K562 (cell line): Measurements from ENCODE around the gene PHF5A. TPM values are rescaled to one million over a fixed set of nuclear protein-coding genes. Genes with fewer than 3 reads are reported as not detected.

ENCODE experiments used
- BCL6 ChIP-seq: fragments of 250-450 bp; sonication (Bioruptor Pico); IDR thresholded peaks from 2 replicates; pipeline ENCODE4 v1.4.0; 2020
- BHLHE40 ChIP-seq: IDR thresholded peaks from 2 replicates; pipeline ENCODE4 v1.6.1; 2011; ENCODE audit warnings: low read length, improper control_type of control experiment
- ETS2 ChIP-seq: IDR thresholded peaks from 2 replicates; pipeline ENCODE4 v1.6.1; 2016; ENCODE audit warnings: borderline replicate concordance, missing genetic modification characterization, mild to moderate bottlenecking, moderate library complexity, missing compliant biosample characterization; ENCODE audit not compliant: poor library complexity, severe bottlenecking
- EZH2 ChIP-seq: IDR thresholded peaks from 2 replicates; pipeline ENCODE4 v1.6.1; 2012; ENCODE audit warnings: low read depth, mild to moderate bottlenecking, inconsistent platforms, low read length, borderline replicate concordance
- FOSL1 ChIP-seq: fragments of 200-800 bp; sonication (Bioruptor generic); conservative IDR thresholded peaks from 2 replicates; pipeline ENCODE4 v1.6.1; 2016; ENCODE audit warnings: missing genetic modification characterization, missing compliant biosample characterization
- FOXP1 ChIP-seq: sonication (generic); formaldehyde crosslinking; IDR thresholded peaks from 2 replicates; pipeline ENCODE4 v1.8.0; 2022; ENCODE audit warnings: mild to moderate bottlenecking, missing genetic modification reagents
- GMEB1 ChIP-seq: fragments of 250-450 bp; sonication (Bioruptor Pico); IDR thresholded peaks from 2 replicates; pipeline ENCODE4 v1.4.0; 2020; ENCODE audit warnings: mild to moderate bottlenecking
- HMGN3 ChIP-seq: IDR thresholded peaks from 2 replicates; pipeline ENCODE4 v1.6.1; 2011; ENCODE audit warnings: borderline replicate concordance, low read depth, mild to moderate bottlenecking, mixed read lengths, low read length; ENCODE audit not compliant: insufficient read length; ENCODE audit errors: extremely low read depth
- NFYB ChIP-seq: IDR thresholded peaks from 2 replicates; pipeline ENCODE4 v1.6.1; 2011; ENCODE audit warnings: mild to moderate bottlenecking, moderate library complexity; ENCODE audit not compliant: insufficient read length; ENCODE audit errors: extremely low read depth
- PRPF4 ChIP-seq: fragments of 200-400 bp; formaldehyde crosslinking; IDR thresholded peaks from one replicate; pipeline ENCODE4 v1.6.1; 2017; ENCODE audit warnings: low read length, low read depth, mild to moderate bottlenecking; ENCODE audit not compliant: insufficient read depth, poor library complexity, severe bottlenecking
- SIRT6 ChIP-seq: IDR thresholded peaks from one replicate; pipeline ENCODE4 v1.6.1; 2012; ENCODE audit warnings: low read depth, mild to moderate bottlenecking, control low read depth, inconsistent platforms, low read length, moderate library complexity
- ZC3H11A ChIP-seq: IDR thresholded peaks from 2 replicates; pipeline ENCODE4 v1.6.1; 2012; ENCODE audit warnings: low read depth, low read length, improper control_type of control experiment
- ZNF212 ChIP-seq: fragments of 450-650 bp; formaldehyde crosslinking; IDR thresholded peaks from 2 replicates; pipeline ENCODE4 v1.4.0; 2020; ENCODE audit warnings: mild to moderate bottlenecking
- ZNF395 ChIP-seq: fragments of 200-800 bp; sonication (Bioruptor generic); IDR thresholded peaks from 2 replicates; pipeline ENCODE4 v1.6.1; 2017; ENCODE audit warnings: missing genetic modification characterization, missing compliant biosample characterization
- ZNF764 ChIP-seq: fragments of 250-450 bp; sonication (Bioruptor Pico); IDR thresholded peaks from 2 replicates; pipeline ENCODE4 v1.4.0; 2020; ENCODE audit warnings: low read depth, mild to moderate bottlenecking, moderate library complexity
- ZNF766 ChIP-seq: fragments of 200-800 bp; sonication (Bioruptor generic); conservative IDR thresholded peaks from 2 replicates; pipeline ENCODE4 v1.6.1; 2016; ENCODE audit warnings: missing genetic modification characterization, missing compliant biosample characterization
- polyA plus RNA-seq, 8 experiments: library from polyadenylated mRNA; depleted of rRNA in 4 of 8; stranded (reverse) in 5 of 8; unstranded in 3 of 8; fragments of >200 nt; fragmentation: Nextera tagmentation in 2 of 8; fragmentation: Illumina TruSeq in 1 of 8; extraction: Ambion mirVana in 2 of 8; extraction: Trizol in 1 of 8; gene quantifications; 2 replicates each; pipeline versions ENCODE4 v1.2.1 to v1.2.3, GENCODE V29; 2011 to 2014; ENCODE audit warnings: inconsistent platforms in 1 of 8, missing spikeins in 1 of 8
- total RNA-seq, 7 experiments: library from RNA; depleted of rRNA in 6 of 7; stranded (reverse); fragments of >200 nt in 6 of 7; fragmentation: Illumina TruSeq in 2 of 7; extraction: Trizol in 2 of 7; gene quantifications; 2 replicates each; pipeline versions ENCODE4 v1.2.1 to v1.2.3, GENCODE V29; 2011 to 2021; ENCODE audit warnings: low replicate concordance in 1 of 7
- TF ChIP-seq, protein P1 (sequence below): fragments of 250-450 bp; sonication (Bioruptor Pico); IDR thresholded peaks from 2 replicates; pipeline ENCODE4 v1.9.0; 2021; ENCODE audit warnings: mild to moderate bottlenecking, inconsistent platforms
- TF ChIP-seq, protein P2 (sequence below): sonication (generic); formaldehyde crosslinking; IDR thresholded peaks from 2 replicates; pipeline ENCODE4 v1.8.0; 2022; ENCODE audit warnings: mild to moderate bottlenecking, missing genetic modification reagents, borderline replicate concordance
- TF ChIP-seq, protein P3 (sequence below): IDR thresholded peaks from 3 replicates; pipeline ENCODE4 v1.6.1; 2011; ENCODE audit warnings: borderline replicate concordance, mild to moderate bottlenecking; ENCODE audit not compliant: insufficient read length, insufficient read depth

The PHF5A gene
- total and polyA plus RNA-seq, 9 of the 15 experiments (the other 6 are each of a cell fraction or from before 2014, with no cell fraction given): 14.2 to 144 (median 101) TPM

DNA sequence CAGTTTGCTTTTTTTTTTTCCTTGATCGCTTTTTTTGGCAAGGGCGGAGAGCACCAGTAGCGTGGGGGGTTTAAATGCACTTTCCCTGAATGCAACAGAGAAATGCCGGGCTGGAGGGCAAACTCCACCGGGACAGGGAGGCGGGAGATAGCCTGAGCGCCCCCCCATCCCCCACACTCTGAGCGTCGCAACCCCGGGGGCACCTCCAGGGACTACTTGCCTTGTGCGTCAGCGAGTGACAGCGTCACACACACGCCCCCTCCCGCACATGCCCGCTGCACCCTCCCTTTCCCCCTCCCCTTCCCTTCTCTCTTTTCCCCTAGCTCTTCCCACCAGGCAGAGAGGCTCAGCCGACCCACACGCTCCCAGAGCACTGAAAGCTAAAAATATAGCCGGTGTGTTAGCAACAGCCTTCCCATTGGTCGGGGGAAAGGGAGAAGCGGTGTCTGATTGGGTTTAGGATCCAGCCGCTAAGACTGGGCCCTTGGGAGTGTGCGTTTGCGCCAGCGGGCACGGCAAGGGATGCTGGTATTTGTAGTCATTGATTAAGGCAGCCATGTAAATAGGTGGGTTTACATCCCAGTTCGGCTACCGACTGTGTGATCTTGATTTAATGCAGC lies 20.2 kb downstream of the PHF5A start (continued):
- TF ChIP-seq, protein P1, sequence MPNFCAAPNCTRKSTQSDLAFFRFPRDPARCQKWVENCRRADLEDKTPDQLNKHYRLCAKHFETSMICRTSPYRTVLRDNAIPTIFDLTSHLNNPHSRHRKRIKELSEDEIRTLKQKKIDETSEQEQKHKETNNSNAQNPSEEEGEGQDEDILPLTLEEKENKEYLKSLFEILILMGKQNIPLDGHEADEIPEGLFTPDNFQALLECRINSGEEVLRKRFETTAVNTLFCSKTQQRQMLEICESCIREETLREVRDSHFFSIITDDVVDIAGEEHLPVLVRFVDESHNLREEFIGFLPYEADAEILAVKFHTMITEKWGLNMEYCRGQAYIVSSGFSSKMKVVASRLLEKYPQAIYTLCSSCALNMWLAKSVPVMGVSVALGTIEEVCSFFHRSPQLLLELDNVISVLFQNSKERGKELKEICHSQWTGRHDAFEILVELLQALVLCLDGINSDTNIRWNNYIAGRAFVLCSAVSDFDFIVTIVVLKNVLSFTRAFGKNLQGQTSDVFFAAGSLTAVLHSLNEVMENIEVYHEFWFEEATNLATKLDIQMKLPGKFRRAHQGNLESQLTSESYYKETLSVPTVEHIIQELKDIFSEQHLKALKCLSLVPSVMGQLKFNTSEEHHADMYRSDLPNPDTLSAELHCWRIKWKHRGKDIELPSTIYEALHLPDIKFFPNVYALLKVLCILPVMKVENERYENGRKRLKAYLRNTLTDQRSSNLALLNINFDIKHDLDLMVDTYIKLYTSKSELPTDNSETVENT (CRISPR knock-in tag): no peak
- TF ChIP-seq BHLHE40 (peak; percentile 72), ZNF764 (CRISPR knock-in tag) (no peak), NFYB (peak; percentile 46), ZNF766 (CRISPR knock-in tag) (no peak), GMEB1 (no peak), PRPF4 (no peak), FOXP1 (CRISPR knock-in tag) (no peak), ZC3H11A (no peak), EZH2 (no peak), BCL6 (CRISPR knock-in tag) (no peak), SIRT6 (no peak), FOSL1 (no peak; the same call in 1 of the 2 replicates), ZNF212 (CRISPR knock-in tag) (no peak), ETS2 (tag) (no peak), ZNF395 (no peak), HMGN3 (no peak)
- TF ChIP-seq, protein P2, sequence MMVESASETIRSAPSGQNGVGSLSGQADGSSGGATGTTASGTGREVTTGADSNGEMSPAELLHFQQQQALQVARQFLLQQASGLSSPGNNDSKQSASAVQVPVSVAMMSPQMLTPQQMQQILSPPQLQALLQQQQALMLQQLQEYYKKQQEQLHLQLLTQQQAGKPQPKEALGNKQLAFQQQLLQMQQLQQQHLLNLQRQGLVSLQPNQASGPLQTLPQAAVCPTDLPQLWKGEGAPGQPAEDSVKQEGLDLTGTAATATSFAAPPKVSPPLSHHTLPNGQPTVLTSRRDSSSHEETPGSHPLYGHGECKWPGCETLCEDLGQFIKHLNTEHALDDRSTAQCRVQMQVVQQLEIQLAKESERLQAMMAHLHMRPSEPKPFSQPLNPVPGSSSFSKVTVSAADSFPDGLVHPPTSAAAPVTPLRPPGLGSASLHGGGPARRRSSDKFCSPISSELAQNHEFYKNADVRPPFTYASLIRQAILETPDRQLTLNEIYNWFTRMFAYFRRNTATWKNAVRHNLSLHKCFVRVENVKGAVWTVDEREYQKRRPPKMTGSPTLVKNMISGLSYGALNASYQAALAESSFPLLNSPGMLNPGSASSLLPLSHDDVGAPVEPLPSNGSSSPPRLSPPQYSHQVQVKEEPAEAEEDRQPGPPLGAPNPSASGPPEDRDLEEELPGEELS (CRISPR knock-in tag): no peak
- TF ChIP-seq, protein P3, sequence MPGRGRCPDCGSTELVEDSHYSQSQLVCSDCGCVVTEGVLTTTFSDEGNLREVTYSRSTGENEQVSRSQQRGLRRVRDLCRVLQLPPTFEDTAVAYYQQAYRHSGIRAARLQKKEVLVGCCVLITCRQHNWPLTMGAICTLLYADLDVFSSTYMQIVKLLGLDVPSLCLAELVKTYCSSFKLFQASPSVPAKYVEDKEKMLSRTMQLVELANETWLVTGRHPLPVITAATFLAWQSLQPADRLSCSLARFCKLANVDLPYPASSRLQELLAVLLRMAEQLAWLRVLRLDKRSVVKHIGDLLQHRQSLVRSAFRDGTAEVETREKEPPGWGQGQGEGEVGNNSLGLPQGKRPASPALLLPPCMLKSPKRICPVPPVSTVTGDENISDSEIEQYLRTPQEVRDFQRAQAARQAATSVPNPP: no peak
